H1 (cell line): ENCODE data around the gene ERAP2. TPM values are rescaled to one million over a fixed set of nuclear protein-coding genes. Genes with fewer than 3 reads are reported as not detected.

Experiments used
- RNF2 ChIP-seq: fragments of 200-900, 300-1000 bp; sonication (generic); IDR thresholded peaks from 2 replicates; pipeline ENCODE4 v1.7.1; 2016; ENCODE audit warnings: borderline replicate concordance, low read depth, mild to moderate bottlenecking, antibody characterized with exemption, low read length; ENCODE audit not compliant: poor library complexity, severe bottlenecking; ENCODE audit errors: missing control alignments
- polyA plus RNA-seq, 7 experiments: library from polyadenylated mRNA; depleted of rRNA in 3 of 7; stranded (reverse) in 5 of 7; unstranded in 2 of 7; fragments of >200 nt in 5 of 7; fragments of 200-250 nt in 2 of 7; gene quantifications; 1 replicate in 5 of 7; 2 replicates in 1 of 7; 4 replicates in 1 of 7; pipeline versions ENCODE4 v1.2.1 to v1.2.3, GENCODE V29; 2011 to 2013; ENCODE audit warnings: missing spikeins in 2 of 7, mixed read lengths in 2 of 7
- total RNA-seq: library from RNA; stranded (reverse); fragmentation: NEBNext Ultra II Directional; extraction: Animal tissue kit (Norgen Biotek cat#: 25700); gene quantifications from 2 replicates; pipeline ENCODE4 v1.2.1, GENCODE V29; 2021

Gene ERAP2
- total and polyA plus RNA-seq, 2 of the 8 experiments (the other 6 are each of a cell fraction or from before 2014, with no cell fraction given) = 0.14 TPM; not detected in 1

DNA sequence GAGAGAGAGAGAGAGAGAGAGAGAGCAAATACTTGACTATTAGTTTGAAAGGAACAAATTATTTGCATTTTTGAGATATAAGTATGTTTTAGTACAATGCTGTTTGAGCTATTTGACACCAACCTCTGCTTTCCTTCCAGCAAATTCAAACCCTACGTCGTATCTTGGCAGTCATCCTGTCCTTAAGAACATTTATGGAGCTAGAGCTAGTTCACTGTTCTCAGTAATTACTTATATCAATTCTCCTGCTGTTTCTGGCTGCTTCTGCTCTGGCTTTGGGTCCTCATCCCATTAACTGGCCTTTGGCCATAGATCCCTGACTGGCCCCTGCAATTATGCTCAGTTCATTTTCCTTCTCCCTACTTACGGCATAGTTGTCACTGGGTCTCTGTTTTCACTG, 19.9 kb upstream of the ERAP2 start (continued):
- TF ChIP-seq RNF2 = no peak
